Measurements from ENCODE around the gene TAL1. TPM values are rescaled to one million over a fixed set of nuclear protein-coding genes. Genes with fewer than 3 reads are reported as not detected.

Gene TAL1
- total and polyA plus RNA-seq, 7 donors: 0.73 to 2.1 (median 1.5) TPM

DNA sequence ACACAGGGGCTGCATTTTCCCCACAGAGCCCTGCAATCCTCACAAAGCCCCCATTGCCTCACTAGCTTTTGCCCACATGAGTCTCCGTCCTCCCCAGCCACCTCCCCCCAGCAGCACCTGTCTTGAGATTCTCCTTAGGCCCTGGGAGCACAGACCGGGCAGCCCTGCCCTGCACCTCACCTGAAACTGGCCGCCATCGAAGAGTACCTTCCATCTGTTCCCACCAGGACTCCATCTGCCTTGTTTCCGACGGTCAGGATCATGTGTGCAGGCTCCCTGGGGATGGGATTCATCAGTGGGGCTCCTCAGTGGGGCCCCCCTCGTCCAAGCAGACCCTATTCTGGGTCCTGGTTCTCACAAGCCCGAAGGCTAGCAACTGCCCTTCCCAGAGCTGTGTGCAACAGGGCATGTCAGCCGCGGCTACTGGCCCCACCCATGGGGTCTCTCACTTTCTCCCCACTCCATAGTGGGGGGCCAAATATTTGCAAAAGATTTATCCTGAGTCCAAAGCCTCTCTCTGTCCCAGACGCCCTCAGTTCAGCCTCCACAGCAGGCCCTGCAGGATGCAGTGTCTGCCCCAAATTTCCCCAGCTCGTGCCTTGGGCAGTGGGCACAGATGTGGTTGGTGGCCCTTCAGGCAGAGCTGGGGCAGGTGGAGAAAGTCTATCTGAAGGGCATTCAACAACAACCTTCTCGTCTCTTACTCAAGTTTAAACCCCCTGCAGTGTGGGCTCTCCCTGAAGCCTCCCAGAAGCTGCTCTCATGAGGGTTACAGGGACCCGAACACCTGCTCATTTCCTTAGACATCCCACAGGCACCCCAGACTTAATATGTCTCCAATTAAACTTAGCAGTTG is 47.0 kb downstream of the TAL1 start:
- TF ChIP-seq, protein P1, sequence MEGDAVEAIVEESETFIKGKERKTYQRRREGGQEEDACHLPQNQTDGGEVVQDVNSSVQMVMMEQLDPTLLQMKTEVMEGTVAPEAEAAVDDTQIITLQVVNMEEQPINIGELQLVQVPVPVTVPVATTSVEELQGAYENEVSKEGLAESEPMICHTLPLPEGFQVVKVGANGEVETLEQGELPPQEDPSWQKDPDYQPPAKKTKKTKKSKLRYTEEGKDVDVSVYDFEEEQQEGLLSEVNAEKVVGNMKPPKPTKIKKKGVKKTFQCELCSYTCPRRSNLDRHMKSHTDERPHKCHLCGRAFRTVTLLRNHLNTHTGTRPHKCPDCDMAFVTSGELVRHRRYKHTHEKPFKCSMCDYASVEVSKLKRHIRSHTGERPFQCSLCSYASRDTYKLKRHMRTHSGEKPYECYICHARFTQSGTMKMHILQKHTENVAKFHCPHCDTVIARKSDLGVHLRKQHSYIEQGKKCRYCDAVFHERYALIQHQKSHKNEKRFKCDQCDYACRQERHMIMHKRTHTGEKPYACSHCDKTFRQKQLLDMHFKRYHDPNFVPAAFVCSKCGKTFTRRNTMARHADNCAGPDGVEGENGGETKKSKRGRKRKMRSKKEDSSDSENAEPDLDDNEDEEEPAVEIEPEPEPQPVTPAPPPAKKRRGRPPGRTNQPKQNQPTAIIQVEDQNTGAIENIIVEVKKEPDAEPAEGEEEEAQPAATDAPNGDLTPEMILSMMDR (IDR thresholded peaks at IDR 0.05): no peak
- H3K27ac ChIP-seq: no peak overlapping the region
- H3K4me3 ChIP-seq: no peak overlapping the region
- no peak for DNase-seq
- peaks cover 6% of the 10 kb centered on the region for H3K4me1 ChIP-seq
- H3K36me3 ChIP-seq (ENCODE audit: insufficient read depth in 1 of 2, low read depth in 1 of 2): no peaks in the 10 kb centered on the region
- H3K27me3 ChIP-seq (ENCODE audit: insufficient read depth in 3 of 3, low read length in 2 of 3): peaks cover 0 to 13% (median 0%) of the 10 kb centered on the region in 3 donors
- WGBS, 3 donors: 80 to 82% (median 80%) methylated on average over 14 of the region's 14 CpGs
- no peak for ATAC-seq
- intact Hi-C loops (cut with DNase I): loop anchor here in 1 of 2 donors (5.0 kb wide), 1 partner anchor 527 kb away; no protein-coding TSS in a partner anchor
- H3K9me3 ChIP-seq: no peaks in the 10 kb centered on the region

DNA sequence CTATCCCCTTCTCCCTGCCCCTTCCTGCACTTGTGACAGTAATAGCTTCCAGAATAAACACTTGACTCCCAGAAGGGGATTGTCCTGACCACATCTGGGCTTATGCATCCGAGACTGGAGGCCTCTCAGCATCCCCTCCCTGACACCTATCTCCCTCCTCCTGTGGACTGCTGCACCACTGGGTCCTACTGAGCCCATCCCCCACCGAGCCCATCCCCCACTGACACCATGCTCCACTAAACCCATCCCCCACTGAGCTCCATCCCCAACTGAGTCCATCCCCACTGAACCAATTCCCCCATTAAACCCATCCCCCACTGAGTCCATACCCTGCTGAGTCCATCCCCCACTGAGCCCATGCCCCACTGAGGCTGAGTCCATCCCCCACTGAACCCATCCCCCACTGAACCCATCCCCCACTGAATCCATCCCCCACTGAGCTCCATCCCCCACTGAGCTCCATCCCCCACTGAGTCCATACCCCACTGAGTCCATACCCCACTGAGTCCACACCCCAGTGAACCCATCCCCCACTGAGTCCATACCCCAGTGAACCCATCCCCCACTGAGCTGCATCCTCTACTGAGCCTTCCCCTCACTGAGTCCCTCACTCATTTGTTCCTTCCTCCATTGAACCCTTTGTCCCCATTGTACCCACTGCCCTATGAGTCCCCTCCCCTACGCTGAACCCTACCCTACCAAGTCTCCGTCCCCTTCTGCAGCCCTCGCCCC is 47.8 kb downstream of the TAL1 start:
- Histone ChIP-seq H3K9me3 (no peaks in the 10 kb centered on the region), H3K36me3 (ENCODE audit: insufficient read depth in 1 of 2, low read depth in 1 of 2) (no peaks in the 10 kb centered on the region), H3K27me3 (ENCODE audit: insufficient read depth in 3 of 3, low read length in 2 of 3) (peaks cover 0 to 13% (median 0%) of the 10 kb centered on the region in 3 donors), H3K4me1 (peaks cover 5% of the 10 kb centered on the region), H3K4me3 (no peak overlapping the region), H3K27ac (no peak overlapping the region)
- DNase-seq: no peak
- TF ChIP-seq, protein P1 (IDR thresholded peaks at IDR 0.05): no peak
- ATAC-seq: no peak
- intact Hi-C loops (cut with DNase I): loop anchor here in 1 of 2 donors (5.0 kb wide), 1 partner anchor 528 kb away; no protein-coding TSS in a partner anchor
- 66 to 82% (median 82%) methylated on average over 5 of the region's 5 CpGs for WGBS, 3 donors

DNA sequence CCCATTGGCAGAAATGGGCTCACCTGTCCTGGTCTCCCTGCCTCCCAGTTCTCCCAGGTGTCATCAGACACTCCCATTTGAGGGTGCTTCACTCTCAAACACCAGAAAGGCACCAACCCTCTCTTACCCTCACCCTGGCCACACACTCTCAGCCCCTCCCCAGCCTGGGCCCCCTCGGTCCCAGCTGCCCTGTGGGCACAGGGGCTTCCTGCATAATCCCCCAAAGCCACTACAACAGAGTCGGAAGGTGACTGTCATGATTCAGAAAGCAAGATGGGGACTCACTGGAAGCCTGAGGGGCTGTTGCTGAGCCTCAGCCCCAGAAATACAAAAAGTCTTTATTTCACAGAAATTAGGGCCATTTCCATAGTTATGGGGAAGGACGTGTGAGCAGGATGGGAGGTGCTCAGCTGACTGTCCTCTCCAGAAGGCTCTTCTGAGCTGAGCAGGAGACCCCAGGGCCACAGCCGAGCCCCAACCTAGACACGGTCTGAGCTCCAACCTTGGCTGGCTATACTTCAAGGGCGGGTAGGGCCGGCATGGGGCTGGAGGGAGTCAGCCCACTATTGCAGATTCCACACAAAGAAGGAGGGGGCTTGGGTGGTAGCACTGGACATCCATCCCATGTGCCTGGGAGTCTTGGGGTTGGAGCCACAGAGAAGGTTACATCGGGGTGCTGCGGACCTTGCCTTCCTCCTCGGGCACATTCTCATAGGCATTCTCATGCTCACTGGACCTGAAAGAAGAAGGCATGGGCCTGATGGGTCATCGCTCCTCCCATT is 48.5 kb downstream of the TAL1 start:
- ATAC-seq (no peak), DNase-seq (no peak)
- intact Hi-C loops (cut with DNase I): loop anchor here in 1 of 2 donors (5.0 kb wide), 1 partner anchor 529 kb away; no protein-coding TSS in a partner anchor
- 66 to 74% (median 73%) methylated on average over 11 of the region's 11 CpGs for WGBS, 3 donors
- Histone ChIP-seq H3K36me3 (ENCODE audit: insufficient read depth in 1 of 2, low read depth in 1 of 2) (no peaks in the 10 kb centered on the region), H3K27ac (no peak overlapping the region), H3K4me3 (no peak overlapping the region), H3K4me1 (peaks cover 6% of the 10 kb centered on the region), H3K27me3 (ENCODE audit: insufficient read depth in 3 of 3, low read length in 2 of 3) (peaks cover 0 to 13% (median 0%) of the 10 kb centered on the region in 3 donors), H3K9me3 (no peaks in the 10 kb centered on the region)
- TF ChIP-seq, protein P1 (IDR thresholded peaks at IDR 0.05): no peak

DNA sequence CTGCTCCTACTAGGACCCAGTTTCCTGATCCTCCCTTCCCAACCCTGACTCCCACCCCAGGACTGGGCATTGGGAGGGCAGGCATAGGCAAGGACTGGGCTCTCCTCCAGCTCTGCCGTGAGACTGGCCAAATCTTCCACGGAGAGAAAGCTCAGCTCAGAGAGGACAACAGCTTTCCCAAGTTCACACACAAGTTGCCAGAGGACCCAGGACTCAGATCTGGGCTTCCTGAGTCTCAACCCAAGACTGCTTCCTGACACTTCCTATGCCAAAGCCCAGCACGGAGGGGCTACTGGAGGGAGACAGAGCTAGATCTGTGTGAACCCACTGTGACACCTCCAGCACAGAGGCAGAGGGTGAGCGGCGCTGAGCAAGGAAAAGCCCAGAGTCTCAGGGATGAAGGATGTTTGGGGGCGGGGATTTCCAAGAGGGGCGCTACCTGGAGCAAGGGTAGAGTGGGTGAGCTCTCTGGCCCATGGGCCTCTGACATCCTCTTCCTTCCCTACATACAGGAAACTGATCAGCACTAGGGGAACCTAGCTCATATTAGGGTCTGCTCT is 49.3 kb downstream of the TAL1 start:
- intact Hi-C loops (cut with DNase I): loop anchor here in 1 of 2 donors (5.0 kb wide), 1 partner anchor 530 kb away; no protein-coding TSS in a partner anchor
- peaks cover 6% of the 10 kb centered on the region for H3K4me1 ChIP-seq
- ATAC-seq (no peak), DNase-seq (no peak)
- H3K27ac ChIP-seq: no peak overlapping the region
- peaks cover 0 to 13% (median 0%) of the 10 kb centered on the region in 3 donors for H3K27me3 ChIP-seq (ENCODE audit: insufficient read depth in 3 of 3, low read length in 2 of 3)
- 55 to 58% (median 56%) methylated on average over 7 of the region's 7 CpGs for WGBS, 3 donors
- no peaks in the 10 kb centered on the region for H3K9me3 ChIP-seq
- H3K4me3 ChIP-seq: no peak overlapping the region
- no peaks in the 10 kb centered on the region for H3K36me3 ChIP-seq (ENCODE audit: insufficient read depth in 1 of 2, low read depth in 1 of 2)
- TF ChIP-seq, protein P1 (IDR thresholded peaks at IDR 0.05): no peak

Data from psoas muscle (tissue), 8 donors.